HG03064 (cell line): Measurements from ENCODE around the gene NEDD4L.

Source experiments
- ATAC-seq: cut with Tn5 transposase; IDR thresholded peaks from one replicate; pipeline ENCODE4 v1.9.1; 2021; ENCODE audit warnings: low read depth; ENCODE audit not compliant: unreplicated experiment

The NEDD4L gene

DNA sequence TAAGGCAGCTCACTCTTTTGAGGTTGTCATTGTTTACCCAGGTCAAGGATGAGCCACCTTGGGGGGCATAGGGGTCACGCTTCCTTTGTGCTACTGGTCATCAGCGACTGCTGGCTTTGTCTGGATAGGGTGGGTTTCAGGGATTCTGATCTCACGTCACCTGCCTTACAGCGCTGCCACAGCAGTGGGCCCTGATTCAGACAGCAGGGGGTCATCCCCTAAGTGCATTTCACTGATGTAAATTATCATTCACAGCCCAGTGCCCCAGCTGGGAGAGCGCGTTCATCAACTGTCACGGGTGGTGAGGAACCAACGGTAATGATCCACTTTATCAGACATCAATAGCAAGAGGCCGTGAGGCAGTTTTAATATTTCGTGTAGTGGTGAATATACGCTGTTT lies 291.2 kb downstream of the NEDD4L start:
- ATAC-seq, result no peak

DNA sequence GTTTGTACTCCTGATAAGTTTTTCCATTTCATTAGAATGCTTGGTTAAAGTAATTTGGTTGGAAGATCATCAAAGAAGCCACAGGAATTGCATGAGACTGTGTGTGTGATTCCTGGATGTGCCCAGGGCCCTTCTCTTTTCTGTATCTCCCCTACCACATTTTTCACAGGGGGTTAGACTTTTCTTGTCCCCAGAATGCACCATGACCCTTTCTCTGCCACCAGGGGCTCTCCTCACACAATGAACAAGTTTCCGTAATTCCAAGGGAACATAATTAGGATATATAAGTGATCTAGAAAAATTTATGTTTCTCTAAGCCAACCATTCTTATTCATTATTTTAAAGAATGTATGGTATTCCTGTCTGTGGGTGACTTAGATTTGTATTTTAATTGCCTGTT lies 291.8 kb downstream of the NEDD4L start:
- no peak for ATAC-seq

DNA sequence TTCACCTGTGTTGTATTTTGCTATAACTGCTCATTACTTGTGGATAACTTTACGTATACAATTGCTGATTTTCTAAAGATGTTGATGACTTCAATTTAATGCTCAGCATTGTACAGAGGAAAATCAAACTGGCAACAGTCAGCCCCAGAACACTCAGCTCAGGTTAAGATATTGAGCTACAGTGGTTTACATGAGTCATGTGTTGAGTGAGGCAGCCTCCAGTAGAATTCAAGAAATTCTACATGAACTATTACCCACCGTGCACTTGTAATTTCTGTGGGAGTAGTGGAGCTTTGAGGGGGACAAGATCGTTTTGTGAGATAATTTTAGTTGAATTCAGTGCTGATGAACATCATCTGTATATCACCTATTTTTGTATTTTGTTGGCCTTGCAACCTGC lies 292.6 kb downstream of the NEDD4L start:
- no peak for ATAC-seq

DNA sequence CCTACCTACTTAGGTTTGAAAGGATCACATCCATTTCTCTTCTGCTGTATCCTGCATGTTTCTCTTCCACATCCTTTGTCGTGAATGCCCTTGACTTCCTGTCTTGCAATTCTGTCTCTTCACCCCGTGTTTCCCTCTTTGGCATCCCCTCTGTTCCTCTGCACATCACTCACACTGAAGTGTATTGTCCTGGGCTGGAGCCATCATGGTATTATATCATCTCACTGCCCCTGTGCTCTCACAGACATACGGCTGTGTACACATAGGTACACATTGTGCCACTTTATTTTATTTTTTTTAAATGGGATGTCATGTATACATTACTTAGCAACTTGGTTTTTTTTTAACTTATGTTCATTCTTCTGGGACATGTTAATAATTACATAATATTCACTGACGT lies 293.3 kb downstream of the NEDD4L start:
- no peak for ATAC-seq

DNA sequence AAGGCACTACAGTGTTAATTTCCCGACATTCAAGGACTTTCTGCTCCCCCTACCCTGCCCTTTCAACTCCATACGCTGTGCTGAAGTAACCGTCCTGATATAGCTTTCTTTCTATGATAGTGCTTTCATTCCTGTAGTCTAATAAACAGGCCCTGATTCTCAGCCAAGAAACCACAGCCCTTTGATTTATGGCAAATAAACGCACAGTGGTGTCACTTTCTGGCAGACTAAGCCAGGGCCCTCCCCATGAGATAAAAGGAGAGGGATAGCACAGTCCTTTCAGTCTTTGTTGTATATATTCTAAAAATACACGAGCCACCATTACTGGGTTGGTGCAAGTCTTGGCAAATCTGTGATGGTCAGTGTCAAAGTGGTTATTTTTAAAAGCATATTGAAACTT lies 293.7 kb downstream of the NEDD4L start:
- no peak for ATAC-seq

DNA sequence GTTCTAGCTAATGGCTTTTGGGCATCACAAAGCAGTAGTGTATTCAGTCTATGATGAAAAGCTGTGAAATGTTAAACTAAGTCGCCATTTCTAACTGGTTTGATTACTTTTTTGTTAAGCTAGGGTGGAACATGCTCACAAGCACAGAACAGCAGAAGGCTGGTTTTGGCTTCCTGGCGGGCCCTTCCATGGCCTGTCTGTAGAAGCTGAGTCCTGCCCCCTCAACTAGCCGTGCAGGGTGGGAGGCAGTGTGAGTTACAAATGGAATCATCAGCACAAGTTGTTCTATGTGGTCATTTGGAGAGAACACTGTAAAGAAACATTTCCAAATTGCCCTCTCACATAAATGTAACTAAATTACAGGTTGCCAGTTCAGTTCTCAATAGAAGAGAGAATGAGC lies 294.1 kb downstream of the NEDD4L start:
- no peak for ATAC-seq

DNA sequence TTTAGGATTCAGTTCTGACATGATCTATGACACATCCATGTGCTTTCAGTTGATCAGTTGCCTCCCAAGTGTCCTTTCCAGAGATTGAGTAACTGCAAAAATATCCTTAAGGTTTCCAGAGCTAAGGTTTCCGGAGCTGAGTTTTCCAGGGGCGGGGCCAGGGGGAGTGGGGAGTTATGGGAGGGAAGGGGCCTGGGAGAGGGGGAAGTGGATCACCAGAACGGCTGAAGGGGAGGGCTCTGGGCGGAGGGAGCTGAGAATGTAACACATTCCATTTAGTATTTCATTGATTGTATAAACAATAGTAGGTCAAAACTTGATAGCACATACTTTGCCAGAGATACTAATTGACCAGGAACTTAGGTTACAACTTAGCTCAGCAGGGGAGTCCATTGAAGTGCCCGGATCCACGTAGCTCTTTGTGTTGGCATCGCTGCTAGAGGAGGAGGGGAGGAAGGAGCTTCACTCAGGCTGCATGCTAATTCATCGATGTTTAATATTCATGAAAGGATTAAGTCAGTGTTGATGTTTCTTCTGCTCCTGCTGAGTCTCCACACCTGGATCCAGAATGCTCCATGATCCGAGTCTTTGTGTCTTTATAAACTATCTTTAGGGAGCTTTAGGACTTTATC lies 295.1 kb downstream of the NEDD4L start:
- no peak for ATAC-seq

DNA sequence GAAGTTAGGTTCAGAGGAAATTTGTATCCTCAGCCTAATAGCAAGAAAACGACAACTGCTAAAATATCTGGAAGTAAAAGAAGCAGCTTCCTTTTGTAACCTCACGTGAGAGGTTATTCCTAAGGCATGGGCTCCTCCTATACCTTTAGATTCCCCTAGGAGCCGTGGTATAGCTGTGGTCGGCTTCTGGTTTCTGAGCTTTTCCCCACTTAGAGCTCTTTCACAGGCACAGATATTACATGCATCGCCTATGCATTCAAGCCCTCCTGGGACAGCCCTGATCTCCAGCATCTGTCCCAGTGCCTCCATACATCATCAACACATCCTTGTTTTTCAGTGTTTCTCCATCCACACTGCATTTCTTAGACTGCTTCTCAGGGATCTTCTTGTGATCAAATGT lies 295.9 kb downstream of the NEDD4L start:
- no peak for ATAC-seq

DNA sequence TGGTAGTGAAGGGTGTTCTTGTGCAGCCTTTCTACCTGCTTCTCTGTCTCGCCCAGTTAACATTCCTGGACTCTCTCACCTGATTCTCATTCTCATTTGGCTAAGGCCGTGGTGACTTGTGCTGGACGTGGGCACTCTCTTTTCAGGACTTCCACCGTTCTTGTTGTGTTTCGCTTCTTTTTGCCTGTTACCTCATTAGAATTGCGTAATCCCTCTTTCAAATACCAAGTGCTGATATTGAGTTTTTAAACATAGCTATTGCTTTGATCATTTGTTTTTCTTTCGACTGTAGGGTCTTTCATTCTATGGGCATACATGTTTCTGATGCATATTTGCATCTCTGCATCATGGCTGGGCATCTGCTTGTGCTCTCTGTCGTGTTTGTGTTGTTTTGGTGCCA lies 297.9 kb downstream of the NEDD4L start:
- ATAC-seq, result no peak

DNA sequence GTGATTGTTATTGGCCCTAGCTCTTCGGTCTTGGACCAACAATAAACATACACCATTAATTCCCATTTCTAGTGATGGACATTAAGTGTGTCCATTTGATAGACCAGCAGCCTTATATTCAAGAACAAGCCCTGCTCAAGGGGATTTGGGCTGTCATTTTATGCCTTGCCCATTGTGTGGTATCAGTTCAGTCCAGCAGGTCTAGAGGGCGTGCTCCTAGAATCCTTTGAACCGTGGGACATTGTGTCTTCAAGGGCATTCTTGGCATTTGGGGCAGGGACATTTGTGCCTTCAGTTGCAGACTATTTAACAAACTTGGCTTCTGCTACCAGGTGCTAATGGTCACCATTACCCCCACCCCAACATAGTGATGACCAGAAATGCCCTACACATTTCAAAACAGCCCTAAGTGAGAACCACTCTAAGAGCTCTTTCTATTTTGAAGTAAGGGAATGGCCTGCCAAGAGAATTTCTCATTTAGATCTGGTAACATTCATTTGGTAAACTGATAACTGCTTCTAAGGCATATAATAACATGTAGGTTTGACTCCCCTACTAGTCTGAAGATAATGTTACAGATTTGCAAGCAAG lies 300.1 kb downstream of the NEDD4L start:
- ATAC-seq, result no peak

DNA sequence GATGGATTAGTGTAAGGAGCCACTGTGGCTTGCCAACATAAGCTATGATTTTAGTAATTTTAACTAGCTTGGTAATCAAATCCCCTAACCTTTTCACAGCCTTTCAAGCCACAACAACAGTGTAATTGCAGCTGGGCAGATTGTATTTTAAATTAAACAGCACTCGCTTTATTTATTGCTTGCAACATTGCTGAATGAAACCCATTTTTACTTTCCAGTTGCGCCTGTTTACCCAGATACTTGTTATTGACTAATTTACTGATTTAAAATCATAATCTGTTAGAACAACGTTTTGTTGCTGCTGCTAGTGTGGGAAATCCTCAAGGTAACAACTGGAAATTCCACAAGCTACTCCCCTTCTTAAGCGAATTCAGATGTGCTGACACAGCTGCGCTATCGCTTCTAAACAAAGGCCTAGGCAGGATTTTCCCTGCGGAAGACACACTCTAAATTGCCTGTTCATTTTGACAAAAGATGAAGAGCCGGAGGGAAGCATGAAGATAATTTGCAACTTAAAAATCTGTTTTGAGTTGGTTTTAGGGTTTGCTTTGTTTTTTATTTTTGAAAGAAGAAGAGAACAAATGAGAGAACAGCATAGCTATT lies 300.9 kb downstream of the NEDD4L start:
- ATAC-seq, result no peak

DNA sequence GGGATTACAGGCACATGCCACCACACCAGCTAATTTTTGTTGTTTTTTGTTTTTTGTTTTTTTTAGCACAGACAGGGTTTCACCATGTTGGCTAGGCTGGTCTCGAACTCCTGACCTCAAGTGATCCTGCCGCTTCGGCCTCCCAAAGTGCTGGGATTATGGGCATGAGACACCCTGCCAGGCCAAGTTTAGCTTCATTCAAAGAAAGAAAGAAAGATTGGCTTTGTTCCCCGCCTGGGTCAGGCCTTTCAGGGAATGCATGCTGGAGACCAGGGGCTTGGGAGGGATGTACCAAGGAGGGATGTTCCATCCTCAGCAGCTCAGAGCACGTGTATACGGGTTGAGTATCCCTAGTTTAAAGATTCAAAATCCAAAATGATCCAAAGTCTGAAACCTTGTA lies 301.8 kb downstream of the NEDD4L start:
- no peak for ATAC-seq

DNA sequence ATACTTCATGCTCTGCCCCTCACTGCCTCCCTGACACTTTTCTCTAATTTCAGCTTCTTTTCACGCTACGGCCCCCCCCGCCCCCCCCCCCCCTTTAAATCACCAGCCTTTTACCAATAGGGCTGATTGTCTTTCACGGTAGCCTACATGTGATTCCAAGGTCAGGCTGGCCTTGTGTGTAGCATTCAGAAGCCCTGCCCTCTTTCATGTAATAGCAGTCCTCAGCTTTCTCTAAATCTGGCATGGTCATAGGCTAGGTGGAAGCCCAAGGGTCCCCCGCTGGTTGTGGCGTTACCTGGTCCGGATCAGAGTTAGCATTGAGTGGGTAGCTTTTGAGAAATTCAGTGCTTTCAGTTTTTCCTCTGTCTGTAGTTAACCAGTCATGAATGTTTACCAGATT lies 303.1 kb downstream of the NEDD4L start:
- ATAC-seq, result no peak

DNA sequence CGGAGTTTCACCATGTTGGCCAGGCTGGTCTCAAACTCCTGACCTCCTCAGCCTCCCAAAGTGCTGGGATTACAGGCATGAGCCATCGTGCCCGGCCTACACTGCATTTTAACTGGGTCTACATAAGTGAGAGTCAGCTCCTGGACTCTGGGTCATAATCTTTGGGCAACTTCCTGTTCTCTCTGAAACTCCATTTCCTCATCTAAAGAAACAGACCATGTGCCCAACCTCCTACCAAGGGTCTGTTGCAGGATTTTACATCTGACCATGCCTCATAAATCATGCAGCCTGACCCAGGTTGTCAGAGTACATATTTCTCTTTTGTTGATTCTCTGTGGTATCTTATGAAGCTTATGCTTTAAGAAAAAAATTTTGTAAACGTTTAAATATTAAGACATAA lies 304.5 kb downstream of the NEDD4L start:
- no peak for ATAC-seq

DNA sequence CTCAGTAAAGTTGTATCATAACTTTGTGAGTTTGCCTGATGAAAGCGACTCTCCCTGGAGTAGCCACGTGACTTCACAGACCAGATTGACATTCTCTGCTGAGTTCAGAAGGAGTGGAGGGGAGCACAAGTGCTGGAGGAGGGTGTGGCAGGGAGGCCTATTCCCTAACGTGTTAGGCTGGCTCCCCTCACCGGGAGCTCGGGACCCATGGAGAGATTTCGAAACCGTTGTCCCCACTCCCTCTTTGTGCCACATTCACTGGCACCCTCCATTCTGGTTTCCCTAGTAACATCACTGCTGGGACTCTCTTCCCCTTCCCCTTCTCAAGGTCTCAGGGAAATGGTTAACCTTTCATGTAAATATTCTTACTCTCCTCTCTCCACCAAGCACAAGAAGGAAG lies 304.9 kb downstream of the NEDD4L start:
- ATAC-seq, result no peak

DNA sequence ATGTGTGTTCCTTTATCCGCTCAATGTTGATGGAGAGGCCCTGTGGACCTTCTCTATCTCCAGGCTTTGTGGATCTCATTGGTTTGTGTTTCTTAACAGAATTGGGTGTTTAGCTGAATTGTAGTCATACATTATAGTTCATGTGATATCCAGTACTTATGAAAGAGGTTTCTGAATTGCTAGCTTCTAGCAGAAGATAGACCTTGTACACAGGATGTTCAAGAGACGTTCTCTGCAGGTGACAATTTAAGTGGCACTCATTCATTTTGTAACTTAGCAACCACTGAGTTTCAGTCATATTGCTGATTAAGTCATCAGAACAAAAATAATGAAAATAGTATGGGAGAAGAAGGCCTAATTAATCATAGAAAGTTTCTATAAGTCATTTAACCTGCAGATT lies 305.6 kb downstream of the NEDD4L start:
- ATAC-seq, result no peak

DNA sequence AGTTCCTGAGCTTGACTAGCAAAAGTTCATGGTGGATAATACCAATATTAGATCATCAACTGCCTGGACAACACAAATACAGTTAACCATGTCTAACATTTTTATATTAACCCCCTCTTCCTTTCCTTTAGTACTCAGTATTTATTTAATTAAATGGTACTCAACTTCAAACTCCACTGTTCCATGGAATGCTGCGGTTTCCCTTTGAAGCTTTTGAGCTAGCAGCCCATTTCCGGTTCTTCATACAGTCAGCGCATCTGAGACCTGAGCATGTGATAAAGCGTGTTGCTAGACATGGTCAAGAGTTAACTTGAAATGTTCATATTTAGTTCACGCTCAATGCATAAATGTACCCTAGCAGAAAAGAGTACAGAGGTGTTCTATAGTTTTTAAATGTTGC lies 306.5 kb downstream of the NEDD4L start:
- ATAC-seq, result no peak

DNA sequence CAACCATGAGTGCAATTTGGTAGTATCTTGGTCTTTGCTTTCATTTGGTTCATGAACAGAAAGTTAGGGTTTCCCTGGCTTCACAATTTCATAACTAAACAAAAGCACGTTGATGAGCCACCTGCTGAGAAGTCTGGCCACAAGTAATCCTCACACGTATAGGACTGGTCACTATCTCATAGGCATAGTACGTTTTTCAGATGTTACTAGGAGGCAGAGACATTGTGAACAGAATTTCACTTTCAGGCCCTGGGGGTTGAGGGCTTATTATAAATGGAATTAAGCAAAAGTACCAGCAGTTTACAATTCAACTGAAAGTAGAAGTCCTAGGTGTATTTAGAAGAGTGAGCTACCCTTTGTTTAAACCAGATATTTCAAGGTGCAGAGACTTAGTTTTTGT lies 307.8 kb downstream of the NEDD4L start:
- ATAC-seq, result no peak

DNA sequence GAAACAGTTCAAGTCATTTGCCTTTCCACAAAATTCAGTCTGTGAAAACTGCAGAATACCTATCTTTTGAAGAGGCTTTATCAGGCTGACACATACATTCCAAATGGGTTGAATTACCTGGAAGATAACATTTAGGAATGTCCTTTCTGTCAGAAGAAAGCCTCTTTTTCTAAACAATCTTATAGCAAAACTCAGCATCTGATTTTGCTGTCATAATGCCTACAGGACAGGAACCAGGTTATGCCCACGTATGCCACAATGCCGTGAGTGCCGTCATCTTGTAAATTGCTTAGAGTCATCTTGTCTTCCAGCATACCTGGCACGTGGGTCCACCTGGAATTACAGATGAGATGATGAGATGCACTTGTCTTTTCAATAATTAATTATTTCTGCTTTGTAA lies 309.6 kb downstream of the NEDD4L start:
- ATAC-seq, result no peak

DNA sequence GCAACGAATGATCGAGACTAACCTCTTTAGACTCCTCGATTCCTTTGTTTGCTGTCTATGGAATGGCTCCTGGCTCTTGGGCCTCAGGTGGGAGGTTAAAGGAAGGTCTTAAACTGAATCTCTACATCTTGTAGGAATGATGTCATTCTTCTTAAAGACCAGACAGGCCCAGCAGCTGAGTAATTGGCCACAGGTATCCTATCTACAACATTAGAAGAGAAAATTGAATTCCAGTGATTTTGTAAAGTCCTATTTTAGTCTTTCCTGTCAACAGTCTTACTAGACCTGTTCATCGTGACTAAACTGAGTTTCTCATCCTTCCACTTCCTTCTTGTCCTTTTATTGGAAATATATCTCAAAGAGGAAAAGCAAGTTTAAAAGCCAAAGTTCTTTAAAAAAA lies 310.0 kb downstream of the NEDD4L start:
- no peak for ATAC-seq

DNA sequence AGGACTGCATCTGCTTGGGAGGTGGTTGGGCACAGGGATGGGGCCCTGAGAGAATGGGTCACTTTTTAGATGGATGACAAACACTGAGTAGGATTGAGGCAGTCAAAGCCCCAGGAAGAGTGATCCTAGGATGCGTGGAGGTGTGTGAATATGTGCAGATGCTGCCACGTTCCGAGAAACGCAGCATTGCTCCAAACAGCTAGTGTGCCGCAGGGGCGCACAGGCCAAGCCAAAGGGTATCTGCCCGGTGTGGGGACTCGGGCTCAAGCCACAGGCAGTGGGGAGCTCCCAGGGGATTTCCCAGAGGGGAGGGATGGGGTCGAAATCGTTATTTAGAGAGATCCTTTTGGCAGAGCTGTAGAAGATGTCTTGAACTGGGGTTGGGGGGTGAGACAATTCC lies 310.8 kb downstream of the NEDD4L start:
- ATAC-seq, result no peak

DNA sequence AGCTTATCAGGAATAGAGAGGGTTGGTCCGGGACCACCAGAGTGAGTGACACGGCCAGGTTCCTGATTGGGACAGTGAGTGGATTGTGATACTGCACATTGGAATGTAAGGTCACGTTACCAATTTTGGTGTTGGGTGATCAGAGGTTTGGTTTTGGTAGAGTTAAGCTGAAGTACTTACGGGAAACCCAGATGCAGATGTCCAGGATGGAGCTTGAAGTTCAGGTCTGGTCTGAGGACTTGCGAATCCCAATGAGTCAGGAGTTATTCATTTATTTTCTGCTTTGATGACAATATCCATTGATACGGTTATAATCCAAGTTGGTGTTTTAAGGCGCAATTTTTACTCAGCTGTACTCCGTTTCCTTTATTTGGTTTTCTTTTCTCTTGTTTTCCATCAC lies 311.2 kb downstream of the NEDD4L start:
- ATAC-seq, result no peak

DNA sequence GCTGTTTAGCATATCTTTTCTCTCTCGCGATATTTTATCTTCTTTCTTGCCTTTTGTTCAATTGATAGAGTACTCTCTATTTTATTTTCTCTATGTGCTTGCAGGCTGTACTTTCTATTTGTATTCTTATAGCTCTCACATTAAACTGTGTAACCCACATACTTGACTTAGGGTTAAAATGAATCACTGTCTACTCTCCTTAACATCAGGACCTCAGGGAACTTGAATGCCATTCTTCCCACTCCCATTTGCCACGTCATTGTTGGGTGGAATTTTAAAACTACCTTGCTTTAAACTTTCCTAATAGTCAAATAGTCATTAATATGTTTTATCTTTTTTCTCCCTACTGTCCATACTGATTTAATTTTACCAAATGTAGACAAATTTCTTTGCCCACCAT lies 315.2 kb downstream of the NEDD4L start:
- ATAC-seq, result no peak
